ENCODE measurements around the gene FAM216B. TPM values are rescaled to one million over a fixed set of nuclear protein-coding genes. Genes with fewer than 3 reads are reported as not detected.
"Not testable (repeated sequence)": the region's sequence is repeated elsewhere in the genome, so short reads cannot be mapped to it uniquely, and the experiment has no call there.

Gene FAM216B
- total RNA-seq, 1 donor from 2014 or later = not detected

GRCh38 chr13:42786715-42787114 lies 5.3 kb downstream of the FAM216B start:
- peak; percentile 23 for DNase-seq

GRCh38 chr13:42788601-42789000 lies 7.2 kb downstream of the FAM216B start:
- DNase-seq = no peak

DNA sequence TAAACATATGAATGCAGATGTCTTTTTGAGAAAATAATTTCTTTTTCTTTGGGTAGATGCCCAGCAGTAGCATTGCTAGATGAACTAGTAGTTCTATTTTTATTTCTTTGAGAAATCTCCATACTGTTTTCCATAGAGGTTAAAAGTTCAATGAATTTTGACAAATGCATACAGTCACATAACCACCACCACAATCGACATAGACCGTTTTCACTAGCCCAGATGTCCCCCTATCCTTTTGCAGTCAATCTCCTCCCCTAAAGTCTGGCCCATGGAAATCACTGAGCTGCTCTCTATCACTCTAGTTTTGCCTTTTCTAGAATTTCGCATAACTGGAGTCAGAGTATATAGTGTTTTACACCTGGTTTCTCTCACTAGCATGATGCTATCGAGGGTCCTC lies 10.8 kb downstream of the FAM216B start:
- no peak for DNase-seq

DNA sequence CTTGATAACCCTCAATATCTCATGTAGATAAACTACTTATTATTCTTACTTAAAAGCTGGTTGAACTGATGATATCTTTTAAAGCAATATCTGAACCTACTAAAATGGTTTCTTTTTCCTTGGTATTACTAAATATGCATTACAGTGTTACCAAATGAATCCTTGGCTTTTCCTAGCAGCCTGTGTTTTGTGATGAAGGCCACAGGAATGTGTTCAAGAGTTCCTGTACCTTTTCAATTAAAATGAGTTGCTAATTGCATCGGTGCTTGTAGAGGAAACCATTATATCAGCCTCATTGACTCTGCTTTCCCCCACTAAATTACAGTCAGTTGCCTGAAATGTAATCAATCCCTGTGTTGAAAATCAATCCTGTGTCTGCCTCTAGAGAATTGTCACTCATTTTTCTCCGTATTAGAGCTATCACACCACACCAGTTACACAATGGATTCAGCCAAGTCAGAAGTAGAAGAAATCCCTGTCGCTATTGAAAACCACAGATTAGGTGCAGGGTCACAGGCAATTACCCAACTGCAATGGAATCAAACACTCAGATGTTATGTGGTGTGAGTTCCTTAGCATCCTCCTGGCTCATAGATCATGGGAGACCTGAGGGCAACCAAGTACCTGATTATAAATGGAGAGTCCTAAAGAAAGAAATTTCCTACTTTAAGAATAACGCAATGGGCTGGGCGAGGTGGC lies 13.3 kb downstream of the FAM216B start:
- DNase-seq = no peak

DNA sequence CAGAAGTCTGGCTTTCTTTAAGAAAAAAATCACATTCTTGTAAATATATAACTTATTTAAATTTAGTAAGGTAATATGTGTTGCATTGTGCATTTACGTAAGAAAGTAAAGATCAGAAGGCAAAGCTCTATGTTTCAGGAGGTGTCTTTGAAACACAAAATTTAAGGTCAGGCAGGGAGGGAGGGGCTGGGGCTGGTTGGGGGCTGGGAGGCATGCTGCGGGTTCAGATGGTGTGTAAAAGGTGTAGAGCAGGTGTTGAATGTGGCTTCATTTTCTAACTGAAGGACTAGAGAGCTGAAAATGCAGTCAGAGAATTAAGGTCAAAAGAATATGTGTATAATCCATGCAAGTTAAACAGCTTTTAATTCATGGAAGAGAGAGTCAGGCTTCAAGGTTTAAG lies 14.3 kb downstream of the FAM216B start:
- DNase-seq = no peak

- DNase-seq = no peak
Measured at GRCh38 chr13:42796747-42797356, 15.5 kb downstream of the FAM216B start.

DNA sequence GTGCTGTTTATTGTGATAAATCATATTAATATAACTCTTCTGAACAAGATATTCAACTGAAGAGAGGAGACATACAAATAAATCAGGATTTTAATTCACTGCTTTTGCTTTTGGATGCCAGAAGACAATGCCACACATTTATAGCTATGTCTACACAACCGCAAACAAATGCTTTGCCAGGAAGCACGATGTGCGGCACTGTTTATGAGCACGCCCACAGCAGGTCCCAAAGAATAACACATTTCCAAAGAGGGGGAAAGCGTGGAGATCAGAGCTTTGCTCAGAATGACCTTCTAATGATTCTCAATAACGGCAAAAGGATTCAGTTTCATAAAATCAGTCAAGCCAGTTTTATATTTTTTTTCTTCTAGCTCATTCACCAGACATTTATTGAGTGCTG lies 16.7 kb downstream of the FAM216B start:
- DNase-seq = no peak

- no peak for DNase-seq
Measured at GRCh38 chr13:42800109-42800643, 18.8 kb downstream of the FAM216B start.

DNA sequence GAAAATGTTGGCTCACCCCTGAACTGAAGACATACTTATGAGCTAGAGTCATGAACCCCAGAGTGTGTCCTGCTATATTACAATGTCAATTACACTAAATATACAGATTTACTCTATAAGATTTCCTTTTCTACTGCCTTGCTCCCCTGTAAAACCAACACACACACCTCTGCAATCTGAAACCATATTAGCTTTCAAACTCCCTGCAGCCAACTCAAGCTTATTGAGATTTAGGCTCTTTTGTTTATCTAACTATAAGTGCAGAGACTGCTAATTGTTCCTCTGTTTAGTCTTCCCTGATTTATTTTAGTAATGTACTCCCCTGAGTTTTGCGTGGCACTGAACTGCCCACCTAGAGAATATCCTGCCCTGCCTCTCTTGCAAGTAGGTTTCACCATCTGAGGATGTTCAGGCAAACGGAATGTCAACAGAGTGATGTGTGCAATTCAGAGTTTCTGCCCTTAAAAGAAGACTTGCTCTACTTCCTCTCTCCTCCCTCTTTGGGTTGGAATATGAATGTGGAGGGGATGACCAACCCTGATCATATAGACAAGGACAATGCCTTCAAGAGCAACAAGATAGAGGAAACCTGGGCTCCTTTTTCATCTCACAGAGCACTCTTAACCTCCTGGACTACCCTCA lies 22.3 kb downstream of the FAM216B start:
- no peak for DNase-seq

- DNase-seq = no peak
Measured at GRCh38 chr13:42804244-42804874, 23.0 kb downstream of the FAM216B start.

DNA sequence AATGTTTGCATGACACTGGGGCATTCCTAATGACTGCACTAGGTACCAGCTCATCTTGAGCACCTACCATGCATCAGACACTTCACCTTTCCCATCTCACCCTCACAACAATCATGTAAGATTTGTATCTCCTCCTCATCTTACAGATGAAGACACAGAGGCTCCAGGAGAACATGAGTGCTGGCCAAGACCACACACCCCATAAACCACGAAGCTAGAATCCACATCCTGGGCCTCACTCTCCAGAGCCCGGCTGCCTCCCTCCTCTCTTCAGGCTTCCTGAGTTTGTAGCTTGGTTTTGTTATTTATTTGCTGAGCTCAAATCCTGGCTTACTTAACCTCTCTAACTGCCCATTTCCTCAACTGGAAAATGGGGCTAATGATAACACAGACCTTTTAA lies 25.9 kb downstream of the FAM216B start:
- DNase-seq = no peak

DNA sequence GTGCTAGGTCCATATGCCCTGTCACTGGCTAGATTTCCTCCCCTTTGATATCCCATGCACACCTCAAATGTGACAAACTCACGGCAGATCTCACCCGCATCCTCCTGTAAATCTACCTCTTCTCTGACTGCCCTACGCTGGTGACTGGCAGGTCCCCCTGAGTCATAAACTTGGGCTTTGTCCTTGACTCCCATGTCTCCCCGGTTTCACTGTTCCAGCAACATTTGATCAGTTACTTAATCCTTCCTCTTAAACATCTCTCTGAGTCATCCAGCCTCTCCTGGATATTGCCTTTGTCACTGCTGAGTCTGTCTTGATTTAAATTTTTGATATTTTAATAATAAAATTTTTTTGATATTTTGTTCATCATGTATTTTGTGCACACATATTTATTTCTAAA lies 26.5 kb downstream of the FAM216B start:
- DNase-seq = no peak

DNA sequence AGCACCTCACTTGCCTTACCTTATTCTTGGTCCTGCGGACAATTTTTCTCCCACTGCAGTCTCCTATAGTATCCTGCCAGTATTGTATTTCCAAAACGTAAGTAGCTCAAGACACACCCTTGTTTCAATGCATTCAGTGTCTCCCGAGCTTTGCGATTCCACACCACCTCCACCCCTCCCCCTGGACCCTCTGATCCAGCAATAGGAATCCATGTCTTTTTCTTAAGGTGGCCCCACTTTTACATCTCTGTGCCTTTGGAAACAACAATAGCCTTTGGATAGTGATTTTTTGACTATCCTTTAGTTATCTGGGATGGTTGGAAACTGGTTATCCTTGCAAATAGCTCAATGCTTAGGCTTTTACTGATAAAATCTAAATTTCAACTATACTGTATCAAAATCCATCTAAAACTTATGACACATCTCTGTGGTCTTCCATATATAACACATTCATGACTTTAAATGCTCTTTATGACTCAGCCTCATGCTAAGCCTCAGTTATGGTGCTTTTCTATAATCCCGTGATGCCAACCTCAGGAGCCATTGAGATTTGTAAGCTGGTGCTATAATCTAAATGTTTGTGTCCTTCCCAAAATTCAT lies 27.1 kb downstream of the FAM216B start:
- no peak for DNase-seq

GRCh38 chr13:42812316-42812715 lies 30.9 kb downstream of the FAM216B start:
- no peak for DNase-seq

DNA sequence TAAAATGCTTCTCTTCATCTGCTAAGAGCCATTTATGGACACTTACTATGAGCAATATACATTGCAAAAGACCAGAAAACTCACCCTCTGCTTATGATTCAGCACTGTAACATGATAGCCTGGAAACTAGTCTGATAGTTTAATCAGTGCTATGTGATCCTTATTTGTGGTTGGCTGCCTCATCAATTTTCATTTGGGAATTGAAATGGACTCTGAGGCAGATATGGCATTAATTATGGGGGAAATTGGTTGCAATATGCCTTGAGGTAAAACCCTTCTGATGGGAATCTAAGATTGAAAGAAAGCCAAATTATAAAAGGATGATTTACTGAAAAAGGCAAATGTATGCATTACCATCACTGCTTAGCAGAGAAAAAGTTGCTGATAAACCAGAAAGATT lies 33.5 kb downstream of the FAM216B start:
- peak; percentile 7 for DNase-seq

GRCh38 chr13:42815681-42816080 lies 34.3 kb downstream of the FAM216B start:
- DNase-seq = no peak

DNA sequence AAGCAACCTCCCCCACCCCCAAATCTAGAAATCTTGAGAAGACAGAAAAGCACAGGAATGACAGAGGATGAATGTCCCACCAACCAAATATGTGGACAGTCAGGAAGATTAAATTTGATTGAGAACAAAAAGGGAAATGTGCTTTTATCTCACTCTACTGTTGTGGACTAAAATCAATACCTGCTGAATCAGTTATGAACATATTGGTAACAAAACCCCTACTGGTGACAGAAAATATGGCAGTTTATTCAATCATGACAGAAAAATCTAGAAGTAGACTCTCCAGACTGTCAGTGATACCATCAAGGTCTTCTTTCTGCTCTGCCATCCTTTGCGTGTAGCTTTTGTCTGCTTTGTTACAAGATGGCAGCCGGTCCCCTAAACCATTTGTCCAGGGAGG lies 35.2 kb downstream of the FAM216B start:
- no peak for DNase-seq

- not testable (repeated sequence) for DNase-seq
Measured at GRCh38 chr13:42819687-42820086, 38.3 kb downstream of the FAM216B start.

- no peak for DNase-seq
Measured at GRCh38 chr13:42820451-42820850, 39.1 kb downstream of the FAM216B start.

GRCh38 chr13:42821437-42821836 lies 40.1 kb downstream of the FAM216B start:
- peak; percentile 45 for DNase-seq

- no peak for DNase-seq
Measured at GRCh38 chr13:42832341-42833096, 51.1 kb downstream of the FAM216B start.

GRCh38 chr13:42834946-42835345 lies 53.6 kb downstream of the FAM216B start:
- no peak for DNase-seq

All from tongue (tissue), 2 donors.